ENCODE measurements around the gene STAT3.
A peak's percentile ranks its signal among the peaks of the same experiment; 100 is the strongest.

The STAT3 gene

DNA sequence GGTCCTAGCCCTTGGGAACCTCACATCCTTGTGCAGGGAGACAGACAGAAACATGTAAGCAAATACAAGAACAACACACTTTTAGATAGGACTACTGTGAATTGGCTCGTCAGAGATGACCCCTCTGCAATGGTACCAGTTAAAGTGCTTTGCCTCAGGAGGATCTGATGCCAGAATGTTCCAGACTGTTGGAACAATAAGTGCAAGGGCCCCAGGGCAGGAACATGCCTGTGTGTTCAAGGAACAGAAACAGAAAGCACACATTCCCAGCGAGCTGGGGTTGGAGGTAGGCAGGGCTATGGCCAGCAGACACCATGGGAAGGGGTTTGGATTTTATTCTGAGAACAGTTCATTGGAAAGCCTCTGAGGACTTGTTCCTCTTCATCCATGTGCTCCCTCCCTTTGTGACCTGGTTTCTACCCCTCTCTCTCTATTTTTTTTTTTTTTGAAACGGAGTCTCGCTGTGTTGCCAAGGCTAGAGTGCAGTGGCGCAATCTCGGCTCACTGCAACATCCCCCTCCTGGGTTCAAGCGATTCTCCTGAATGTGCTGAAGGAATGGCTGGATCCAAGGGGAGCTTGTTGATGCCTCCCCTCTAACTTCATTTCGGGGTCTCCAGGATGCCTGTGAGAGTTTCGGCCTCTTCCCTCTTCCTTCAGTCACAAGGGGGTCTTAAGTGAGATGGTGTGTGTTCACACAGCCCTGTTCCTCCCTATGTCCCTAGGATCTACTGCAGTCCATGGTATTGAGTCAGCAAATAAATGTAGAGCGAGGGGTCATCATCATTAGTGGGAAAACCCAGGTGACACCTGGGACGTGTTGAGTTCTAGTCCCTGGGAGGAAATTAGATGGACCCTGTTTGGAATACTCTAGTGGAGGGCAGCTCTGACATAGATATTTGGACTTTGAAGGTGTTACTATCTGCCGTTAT is 93.5 kb downstream of the STAT3 start:
- no peak for DNase-seq (ENCODE audit: low spot score)

DNA sequence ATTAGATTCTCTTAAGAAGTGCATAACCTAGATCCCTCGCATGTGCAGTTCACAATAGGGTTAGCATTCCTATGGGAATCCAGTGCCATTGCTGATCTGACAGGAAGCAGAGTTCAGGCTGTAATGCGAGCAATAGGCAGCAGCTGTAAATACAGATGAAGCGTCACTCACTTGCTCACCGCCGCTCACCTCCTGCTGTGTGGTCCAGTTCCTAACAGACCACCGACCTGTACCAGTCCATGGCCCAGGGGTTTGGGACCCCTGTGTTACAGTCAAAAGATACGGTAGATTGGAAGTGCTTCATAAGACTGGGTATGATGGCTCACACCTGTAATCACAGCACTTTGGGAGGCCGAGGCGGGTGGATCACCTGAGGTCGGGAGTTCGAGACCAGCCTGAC is 97.1 kb downstream of the STAT3 start:
- DNase-seq (ENCODE audit: low spot score) = no peak

DNA sequence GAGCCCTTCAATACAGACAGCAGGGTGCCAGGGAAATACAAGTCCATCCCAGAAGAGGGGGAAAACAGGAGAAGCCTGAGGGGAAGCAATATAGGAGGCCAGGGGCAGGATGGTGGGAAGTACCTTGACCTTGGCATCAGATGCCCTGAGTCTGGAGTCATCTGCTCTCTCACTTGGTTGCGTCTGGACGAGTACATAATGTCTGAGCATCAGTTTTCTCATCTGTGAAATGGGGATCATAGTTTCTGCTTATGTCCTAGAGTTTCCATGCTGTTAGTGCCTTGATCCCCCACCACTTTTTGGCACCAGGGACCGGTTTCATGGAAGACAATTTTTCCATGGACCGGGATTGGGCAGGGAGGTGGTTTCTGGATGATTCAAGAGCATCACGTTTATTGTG is 97.7 kb downstream of the STAT3 start:
- DNase-seq (ENCODE audit: low spot score) = no peak

DNA sequence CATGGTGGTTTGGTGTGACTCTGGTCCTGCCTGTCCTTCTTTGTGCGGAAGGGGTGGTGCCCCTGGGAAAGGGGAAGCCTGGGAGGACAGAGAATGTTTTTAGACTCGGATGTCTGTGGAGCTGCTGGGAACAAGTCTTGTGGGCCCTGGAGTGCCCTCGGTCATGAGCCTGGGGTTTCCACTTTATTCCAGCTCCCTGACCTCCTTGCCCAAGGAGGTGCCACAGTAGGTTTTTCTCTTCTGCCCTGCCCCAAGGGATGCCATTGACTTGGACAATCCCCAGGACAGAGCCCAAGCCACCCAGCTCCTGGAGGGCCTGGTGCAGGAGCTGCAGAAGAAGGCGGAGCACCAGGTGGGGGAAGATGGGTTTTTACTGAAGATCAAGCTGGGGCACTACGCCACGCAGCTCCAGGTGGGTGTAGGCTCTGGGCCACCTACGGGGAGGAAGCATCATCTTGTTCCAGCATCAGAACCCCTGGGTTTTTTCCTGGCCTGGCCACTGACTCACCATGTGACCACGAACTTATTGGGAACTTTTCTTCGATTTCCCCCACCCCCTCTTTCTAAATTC is 98.5 kb downstream of the STAT3 start:
- DNase-seq (ENCODE audit: low spot score) = no peak

DNA sequence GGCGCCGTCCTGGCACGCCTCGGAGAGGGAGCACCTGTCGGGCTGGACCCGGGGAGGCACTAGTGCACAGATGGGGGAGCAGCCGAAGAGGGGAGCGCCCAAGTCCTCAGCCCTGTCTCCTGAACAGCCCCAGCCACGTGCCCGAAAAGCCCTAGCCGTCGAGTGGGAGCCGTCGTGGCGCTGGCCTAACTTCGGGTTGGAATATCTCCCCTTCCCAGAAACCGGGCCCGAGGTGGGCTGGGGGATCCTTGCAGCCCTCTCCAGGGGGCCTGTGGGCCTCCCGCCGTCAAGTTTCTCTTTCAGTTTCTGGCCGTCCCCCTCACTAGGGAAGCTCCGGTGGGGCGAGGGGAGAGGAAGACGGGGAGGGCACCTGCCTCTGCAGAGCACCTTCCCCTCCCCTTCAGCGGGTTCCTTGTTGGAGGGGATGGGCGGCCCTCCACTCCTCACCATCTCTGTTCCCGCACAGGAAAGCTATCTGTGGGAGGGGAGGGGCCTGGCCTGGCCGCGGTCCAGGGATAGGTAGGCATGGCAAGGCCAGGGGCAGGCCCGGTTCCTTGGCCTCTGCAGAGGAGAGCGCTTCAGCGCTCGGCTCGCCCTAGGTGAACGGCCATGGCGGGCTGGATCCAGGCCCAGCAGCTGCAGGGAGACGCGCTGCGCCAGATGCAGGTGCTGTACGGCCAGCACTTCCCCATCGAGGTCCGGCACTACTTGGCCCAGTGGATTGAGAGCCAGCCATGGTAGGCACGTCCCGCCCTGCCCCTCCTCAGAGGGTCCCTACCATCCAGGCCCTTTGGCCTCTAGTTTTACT is 99.2 kb downstream of the STAT3 start:
- peak; percentile 48 for DNase-seq (ENCODE audit: low spot score)

DNA sequence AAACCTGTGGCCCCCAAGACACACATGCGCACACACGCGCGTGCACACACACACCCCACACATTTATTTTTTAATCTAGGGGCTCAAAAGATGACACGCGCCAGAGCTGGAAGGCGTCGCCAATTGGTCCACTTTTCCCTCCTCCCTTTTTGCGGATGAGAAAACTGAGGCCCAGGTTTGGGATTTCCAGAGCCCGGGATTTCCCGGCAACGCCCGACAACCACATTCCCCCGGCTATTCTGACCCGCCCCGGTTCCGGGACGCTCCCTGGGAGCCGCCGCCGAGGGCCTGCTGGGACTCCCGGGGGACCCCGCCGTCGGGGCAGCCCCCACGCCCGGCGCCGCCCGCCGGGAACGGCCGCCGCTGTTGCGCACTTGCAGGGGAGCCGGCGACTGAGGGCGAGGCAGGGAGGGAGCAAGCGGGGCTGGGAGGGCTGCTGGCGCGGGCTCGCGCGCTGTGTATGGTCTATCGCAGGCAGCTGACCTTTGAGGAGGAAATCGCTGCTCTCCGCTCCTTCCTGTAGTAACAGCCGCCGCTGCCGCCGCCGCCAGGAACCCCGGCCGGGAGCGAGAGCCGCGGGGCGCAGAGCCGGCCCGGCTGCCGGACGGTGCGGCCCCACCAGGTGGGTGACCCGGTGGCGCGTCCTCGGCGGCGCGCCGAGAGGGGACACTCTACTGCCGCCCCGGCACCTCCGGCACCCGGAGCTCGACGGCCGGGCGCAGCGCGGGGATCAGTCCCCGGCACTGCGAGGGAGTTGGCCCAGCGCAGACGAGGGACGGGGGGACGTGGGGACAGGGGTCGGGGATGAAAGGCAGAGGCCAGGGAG is 100.1 kb downstream of the STAT3 start, which contains the start of gene STAT5A:
STAT5A (plus strand) TSS at position 522 of the 826 bp plus-strand sequence. CDS start 914 bp downstream, outside the sequence.
- peak; percentile 75 for DNase-seq (ENCODE audit: low spot score)

DNA sequence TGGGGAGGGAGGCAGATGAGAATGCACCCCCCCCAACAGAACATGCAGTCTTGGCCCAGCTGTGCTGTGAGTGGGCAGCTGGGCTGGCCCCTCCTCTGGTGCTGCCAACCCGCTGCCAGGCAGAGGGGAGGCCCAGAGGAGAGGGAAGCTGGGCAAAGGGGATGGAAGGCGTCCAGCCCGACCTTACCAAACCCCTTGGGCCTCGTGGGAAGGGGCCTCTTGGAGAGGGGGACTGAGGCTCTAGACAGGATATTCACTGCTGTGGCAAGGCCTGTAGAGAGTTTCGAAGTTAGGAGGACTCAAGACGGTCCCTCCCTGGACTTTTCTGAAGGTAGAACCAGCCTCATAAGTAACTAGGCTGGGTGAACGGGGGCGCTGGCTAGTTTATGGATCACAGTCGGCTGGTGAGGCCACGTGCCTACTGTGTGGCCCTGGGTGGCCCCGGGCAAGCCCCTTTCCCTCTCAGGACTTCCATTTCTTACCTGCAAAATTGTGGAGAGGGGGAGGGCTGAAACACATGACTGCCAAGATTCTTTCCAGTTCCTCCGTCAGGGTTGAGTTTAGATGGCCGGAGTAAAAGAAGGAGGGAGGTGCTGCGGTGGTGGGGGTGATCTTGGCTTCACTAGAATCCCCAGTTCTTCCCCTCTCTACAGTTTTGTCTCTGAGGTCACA is 100.8 kb downstream of the STAT3 start:
- DNase-seq (ENCODE audit: low spot score) = peak; percentile 43

DNA sequence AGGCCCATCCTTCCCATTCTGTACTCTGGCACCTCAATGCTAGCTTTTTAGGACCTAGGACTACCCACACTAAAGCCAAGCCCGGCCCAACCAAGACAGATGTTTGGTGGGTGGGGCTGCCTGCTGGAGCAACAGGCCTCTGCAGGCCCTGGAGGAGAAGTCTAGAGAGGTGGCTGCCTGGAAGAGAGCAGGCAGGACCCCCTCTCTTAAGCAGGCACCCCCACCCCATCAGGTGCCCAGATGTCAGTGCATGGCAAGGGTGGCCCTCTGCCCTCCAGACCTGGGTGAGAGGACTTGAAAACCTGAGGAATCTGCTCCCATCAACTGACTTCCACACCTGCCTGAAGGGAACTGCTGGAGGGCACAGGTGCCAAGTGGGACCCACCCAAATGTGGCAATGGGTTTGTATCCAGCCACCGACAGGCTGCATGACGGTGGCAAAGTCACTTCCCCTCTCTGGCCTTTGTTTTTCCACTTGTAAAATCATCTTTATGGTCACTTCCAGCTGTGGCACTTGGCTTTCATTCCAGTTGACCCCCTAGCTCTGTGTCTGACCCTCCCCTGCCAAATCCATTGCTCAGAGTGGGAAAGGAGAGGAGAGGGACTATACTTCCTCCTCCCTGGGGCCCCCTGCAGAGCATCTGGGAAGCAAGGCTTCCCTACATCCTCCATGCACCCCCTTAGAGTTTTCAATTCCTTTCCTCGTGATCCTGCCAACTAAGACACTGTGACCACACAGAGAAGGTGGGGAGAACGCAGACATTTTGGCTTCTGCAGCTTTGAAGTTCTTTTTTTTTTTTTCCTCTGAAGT is 101.6 kb downstream of the STAT3 start:
- no peak for DNase-seq (ENCODE audit: low spot score)

DNA sequence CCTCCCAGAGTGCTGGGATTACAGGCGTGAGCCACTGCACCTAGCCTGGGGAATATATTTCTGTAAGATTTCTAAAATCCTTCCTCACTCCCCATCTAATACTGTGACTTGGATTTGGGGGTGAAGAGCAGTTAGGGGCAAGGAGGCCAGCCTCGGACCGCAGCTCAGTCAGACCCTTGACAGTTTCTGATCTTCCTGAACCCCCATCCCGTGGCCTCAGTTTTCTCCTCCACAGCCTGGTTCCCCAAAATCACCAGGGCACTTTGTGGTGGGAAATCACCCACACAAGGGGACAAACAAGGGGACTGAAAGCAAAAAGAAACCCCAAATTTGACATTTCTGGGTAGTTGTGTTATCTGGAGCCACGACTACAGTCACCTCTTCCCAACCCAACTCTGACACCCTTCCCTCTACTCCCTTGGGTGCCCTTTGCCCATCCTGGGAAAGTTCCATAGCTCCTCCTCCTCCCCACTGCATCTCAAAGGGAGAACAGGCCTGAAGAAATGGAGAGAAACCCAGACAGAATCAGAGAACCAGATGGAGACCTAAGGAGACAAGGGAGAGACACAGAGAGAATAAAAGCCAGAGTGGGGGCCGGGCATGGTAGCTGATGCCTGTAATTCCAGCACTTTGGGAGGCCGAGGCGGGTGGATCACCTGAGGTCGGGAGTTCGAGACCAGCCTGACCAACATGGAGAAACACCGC is 102.7 kb downstream of the STAT3 start:
- no peak for DNase-seq (ENCODE audit: low spot score)

DNA sequence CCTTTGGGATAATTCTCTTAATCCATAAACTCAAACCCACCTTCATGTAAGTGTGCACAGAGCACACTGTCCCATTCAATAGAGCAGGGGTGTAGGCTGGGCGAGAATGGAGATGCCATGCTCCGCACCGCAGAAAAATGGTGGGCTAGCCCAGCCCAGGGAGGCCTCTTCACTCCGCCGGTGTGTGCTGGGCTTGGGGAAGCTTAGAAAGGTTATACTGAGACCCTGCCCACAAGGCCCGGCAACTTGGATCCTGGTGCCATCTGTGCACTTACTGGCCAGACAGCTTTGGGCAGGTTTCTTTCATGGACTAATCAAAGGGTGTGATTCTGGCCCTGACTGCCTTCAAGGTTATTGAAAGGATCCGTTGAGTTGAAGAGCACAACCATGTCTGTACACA is 103.7 kb downstream of the STAT3 start:
- no peak for DNase-seq (ENCODE audit: low spot score)

DNA sequence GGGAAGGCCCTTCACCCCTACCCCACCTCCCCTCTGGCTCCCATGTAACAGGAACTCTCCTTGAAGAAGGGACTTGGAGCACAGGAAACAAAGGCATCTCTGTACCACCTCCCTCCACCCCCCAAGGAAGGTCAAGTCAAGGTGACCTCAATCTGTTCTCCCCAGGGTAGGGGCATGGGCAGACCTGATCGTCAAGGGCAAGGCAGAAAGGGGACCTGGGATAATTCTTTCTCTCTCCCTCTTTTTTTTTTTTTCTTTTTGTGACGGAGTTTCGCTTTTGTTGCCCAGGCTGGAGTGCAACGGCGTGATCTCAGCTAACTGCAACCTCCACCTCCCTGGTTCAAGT is 104.2 kb downstream of the STAT3 start:
- no peak for DNase-seq (ENCODE audit: low spot score)

DNA sequence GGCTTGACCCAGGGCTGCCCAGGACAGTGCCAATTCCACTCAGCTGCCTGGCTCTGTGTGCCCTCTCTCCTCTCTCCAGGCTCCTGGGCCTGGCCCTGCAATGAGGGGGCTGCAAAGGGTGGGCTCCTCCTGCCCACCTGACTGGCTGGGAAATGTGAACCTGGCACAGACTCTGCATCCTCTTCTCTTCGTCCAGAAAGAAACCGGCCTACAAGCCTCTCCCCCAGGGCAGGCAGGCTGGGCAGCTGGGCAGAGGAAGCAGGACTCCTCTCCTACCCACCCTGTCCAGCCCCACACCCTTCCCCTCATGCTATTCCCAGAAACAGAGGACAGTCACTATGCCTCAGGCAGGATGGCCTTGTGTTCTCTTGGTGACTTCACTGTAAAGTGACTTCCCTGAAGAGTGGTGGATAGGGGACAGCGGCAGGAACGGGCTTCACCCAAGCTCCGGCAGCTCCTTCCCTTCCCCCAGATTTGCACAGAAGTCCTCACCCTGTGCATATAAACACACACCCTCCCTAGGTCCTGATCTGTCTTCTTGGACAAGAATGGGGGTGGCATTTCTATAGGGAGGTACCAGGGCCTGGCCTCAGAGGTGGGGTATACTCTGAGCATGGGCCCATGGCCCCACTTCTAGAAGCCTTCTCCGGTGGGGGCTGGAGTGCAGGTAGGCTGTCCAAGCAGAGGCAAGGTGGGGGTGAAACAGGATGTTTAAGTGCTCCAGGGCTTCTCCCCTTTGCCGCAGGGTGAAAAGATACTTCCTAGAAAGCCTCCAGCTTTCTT is 104.8 kb downstream of the STAT3 start:
- no peak for DNase-seq (ENCODE audit: low spot score)

DNA sequence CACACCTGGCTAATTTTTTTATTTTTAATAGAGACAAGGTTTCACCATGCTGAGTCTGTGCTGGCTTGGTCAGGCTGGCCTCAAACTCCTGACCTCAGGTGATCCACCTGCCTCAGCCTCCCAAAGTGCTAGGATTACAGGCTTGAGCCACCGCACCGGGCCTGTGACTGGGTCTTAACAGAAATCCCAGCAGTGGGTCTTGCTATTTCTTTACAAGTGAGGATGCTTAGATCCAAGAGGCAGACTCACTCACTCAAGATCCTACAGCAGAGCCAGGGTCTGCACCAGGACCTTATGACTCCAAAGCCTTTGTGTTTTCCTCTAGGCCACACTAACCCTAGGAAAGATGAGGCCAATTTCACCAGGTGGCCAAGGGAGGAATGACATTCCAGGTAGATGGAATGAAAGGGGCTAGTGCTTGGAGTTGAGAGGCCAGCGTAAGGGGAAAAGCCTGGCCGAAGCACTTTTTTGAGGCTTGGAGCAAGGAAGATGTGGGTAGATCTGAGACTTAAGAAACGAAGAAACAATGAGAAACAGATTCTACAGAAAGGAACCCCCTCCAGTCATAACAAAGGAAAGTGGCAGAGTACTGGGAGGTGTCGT is 105.7 kb downstream of the STAT3 start:
- DNase-seq (ENCODE audit: low spot score) = no peak

DNA sequence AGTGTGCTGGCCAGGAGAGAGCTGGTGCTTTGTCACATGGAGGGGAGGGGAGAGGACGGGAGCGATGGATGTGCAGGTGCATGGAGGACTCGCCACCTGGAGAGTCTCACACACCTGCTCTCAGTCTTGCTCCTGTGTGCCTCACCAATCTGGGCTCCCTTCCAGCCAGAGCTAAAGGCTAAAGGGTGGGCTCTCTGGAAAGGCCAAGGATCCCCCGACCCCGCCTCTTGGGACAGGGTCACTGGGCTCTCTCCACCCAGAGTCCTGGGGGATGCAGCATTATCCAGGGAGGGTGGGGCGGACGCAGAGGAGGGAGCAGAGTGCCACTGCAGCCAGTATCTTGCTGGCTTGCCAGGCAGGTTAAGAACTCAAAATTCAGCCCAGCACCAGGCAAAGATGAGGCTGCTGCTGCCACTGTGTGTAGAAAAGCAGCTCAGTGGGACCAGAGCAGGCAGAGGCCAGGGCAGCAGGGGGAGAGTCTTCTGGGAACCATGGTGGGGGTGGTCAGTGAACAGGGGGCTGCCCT is 106.6 kb downstream of the STAT3 start:
- DNase-seq (ENCODE audit: low spot score) = no peak

DNA sequence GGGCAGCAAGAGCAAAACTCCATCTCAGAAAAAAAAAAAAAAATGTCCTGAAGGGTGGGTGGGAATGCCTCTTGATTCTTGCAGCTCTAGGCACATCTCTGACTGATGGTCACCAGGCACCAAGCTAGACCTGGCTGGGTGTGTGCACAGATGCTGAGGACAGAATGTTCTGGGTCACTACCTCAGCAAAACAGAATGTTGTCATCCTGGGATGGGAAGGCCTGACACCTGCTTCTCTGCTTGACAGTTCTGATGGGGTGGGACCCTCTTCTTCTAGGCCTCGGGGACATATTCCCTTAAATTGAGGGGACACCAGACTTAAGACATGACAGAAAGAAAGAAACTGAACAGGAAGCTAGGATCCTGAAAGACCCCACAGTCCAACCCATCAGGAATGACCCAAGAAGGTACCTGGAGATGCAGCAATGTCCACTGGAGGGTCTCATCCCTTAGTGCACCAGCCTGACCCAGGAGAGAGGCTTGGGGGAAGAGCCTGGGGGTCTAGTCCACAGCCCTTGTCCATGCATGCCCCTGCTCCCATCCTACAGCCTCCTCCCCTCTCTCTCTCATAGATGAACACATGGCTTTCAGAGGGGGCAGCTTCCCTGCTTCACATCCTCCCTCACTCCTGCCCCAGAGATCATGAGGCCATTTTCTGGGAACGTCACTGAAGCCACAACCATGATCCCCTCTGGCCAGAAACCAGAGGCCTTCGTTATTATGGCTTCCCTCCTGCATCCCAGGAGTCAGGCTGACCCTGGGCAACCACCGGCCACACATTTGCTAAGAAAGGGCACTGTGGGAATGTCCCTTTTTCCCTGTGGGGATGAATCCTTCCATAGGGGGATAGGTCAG is 108.2 kb downstream of the STAT3 start:
- no peak for DNase-seq (ENCODE audit: low spot score)

DNA sequence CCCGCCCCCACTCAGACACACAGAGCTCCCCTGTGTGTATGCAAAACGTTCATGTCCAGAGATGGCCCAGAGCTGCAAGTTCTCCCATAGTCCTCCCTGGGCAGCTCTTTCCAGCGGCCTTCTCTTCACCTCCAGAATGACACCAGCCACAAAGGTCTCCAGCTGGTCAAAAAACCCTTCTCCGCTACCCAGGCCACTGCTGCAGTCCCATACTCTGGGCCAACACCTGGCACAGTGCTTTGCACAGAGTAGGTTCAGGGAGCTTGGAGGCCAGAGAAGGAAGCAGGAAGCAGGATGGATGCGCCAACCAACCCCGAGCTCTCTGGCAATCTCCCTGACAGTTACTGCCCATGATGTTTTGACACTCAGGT is 110.9 kb downstream of the STAT3 start:
- DNase-seq (ENCODE audit: low spot score) = no peak

DNA sequence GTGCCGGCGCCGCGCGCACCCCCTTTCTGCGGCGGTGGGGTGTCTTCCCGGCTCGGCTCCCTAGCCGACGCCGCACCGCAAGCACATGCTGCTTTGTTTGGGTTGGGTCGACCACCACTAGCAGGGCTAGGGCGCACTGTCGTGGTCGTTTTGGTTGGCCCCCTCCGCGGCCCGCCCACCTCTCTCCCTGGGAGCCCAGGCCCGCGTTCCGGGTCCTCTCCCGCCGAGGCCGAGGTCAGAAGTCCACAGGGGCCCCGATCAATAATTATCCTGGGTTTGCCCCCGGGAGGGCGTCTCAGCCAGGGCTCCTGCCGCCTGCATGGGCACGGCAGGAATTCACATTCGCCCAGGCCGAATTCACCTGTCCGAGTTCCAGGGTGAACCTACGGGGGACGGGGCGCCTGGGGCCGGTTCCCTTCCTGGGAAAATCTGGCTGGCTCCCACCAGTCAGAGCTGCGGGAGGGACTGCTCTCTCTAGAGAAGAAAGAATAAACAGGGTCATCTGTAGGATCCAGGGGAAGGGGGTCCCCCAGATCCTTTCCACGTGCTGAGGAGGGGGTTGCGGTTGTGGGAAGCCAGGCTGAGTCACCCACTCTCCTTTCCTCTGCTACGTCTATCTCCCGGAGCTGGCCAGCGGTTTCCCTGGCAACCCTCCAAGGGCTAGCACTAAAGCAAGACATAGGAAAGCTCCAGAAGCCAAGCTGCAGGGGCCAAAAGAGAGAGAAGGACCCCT is 111.5 kb downstream of the STAT3 start:
- no peak for DNase-seq (ENCODE audit: low spot score)

All from CD4-positive, alpha-beta T cell treated with Interleukin-15 for 4 hours (primary cell).